LNCAP (cell line): ENCODE results near the gene PLAAT1.

ENCODE experiments used
- TF ChIP-seq, protein P1 (sequence below): fragments of 450-650 bp; IDR thresholded peaks from 2 replicates; pipeline ENCODE4 v1.5.1; 2017; ENCODE audit warnings: mild to moderate bottlenecking

Gene PLAAT1

DNA sequence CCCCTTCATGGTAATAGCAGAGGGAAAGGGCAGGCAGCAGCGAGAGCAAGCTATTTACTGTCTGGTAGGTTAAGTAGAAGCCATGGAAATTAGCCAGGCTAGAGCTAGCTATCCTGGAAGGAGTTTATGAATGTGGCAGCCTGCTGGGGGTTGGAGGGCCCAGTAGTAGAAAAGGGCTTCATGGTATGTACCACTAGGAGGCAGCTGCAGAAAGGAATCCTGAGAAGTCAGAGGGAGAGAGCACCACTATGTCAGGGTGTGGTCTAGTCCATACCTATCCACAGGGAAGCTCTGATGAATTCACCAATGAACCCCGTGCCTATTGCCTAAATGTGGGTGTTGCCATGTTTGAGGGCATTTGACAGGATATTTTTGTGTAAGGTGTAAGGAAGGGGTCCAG is 55.0 kb downstream of the PLAAT1 start:
- TF ChIP-seq, protein P1, sequence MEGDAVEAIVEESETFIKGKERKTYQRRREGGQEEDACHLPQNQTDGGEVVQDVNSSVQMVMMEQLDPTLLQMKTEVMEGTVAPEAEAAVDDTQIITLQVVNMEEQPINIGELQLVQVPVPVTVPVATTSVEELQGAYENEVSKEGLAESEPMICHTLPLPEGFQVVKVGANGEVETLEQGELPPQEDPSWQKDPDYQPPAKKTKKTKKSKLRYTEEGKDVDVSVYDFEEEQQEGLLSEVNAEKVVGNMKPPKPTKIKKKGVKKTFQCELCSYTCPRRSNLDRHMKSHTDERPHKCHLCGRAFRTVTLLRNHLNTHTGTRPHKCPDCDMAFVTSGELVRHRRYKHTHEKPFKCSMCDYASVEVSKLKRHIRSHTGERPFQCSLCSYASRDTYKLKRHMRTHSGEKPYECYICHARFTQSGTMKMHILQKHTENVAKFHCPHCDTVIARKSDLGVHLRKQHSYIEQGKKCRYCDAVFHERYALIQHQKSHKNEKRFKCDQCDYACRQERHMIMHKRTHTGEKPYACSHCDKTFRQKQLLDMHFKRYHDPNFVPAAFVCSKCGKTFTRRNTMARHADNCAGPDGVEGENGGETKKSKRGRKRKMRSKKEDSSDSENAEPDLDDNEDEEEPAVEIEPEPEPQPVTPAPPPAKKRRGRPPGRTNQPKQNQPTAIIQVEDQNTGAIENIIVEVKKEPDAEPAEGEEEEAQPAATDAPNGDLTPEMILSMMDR = no peak

DNA sequence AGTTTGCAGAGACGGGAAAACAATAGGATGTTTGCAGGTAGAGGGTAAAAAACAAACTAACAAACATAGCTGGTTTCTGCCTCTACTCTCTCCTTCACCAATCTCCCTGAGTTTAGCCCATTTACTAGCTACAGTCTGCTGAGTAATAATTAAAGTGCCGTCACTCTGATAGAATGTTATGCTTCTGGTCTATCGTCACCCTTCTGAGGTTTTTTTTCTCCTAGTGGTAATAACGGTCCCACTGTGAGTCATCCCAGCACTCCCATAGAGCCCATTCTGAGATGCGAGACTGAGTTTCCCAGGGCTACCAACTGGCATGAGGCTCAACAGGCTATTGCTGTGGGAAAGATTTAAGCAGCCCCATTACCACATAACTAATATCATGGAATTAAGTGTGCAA is 56.4 kb downstream of the PLAAT1 start:
- TF ChIP-seq, protein P1 = no peak

DNA sequence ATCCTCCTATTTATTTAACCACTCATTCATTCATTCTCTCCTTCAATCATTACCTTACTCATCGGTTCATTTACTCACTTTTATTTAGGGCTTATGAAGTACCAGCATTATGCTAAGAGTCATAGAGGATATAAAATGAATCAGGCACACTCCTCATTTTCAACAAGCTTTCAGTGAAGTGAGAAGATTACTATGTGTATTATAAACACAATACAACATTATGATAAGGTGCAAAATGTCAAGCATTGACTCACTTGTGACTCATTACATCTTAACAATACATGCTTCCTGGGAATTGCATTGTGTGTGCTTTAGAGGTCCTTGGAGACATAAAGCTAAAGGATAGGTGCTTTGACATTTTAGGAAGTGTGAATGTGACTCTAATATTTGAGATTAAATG is 60.4 kb downstream of the PLAAT1 start:
- TF ChIP-seq, protein P1 = no peak

DNA sequence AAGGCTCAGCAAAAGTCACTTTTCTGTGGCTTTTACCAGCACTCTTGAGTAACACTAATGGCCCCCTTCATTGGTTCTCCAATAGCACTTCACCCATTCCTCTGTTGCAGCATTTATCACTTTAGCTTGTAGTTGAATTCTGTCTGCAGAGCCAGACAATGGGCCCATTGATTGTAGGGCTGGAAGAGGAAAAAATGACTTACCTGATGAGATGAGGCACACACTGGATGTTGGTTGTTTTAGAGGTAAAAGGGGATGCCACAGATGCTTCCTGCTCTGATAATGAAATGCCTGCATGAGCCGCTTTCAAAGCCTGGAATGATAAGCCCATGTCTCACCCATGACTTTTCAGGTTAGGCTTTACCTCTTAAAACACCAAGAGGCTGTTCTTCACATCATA is 64.3 kb downstream of the PLAAT1 start:
- TF ChIP-seq, protein P1 = no peak

DNA sequence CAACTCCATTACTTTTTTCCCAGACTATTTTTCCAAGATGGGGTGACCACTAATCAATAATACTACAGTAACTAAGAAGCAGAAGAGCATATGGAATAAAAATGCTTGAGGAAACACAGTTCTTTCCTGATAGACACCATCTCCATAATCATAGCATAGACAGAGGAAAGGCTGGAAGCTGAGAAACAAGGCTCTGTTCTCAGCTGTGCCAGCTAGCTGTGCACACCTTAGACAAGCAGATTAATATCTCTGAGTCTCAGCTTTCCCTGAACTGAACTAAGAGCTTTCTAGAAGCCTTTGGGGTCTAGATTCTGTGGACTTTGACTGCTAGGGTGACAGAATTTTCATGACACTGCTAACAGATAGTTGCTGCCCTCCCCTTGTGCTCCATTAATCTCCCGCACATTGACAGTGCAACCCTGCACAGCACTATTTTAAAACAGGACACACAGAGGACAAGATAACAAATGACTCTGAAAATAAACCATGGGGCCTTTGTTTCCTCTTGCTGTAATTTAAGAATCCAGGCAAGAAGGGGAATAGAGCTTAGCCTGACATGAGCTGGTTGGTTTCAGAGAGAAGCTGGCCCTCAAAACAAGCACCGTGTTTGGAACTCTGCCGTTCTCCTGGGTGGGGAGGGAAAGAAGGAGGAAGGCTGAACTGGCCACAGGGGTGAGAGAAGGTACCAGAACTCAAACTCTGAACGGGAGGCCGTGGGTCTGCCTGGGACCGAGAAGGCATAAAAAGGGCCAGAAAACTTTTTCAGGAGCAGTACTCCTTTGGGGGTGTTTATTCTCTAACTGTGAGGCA is 70.1 kb downstream of the PLAAT1 start:
- TF ChIP-seq, protein P1 = no peak

DNA sequence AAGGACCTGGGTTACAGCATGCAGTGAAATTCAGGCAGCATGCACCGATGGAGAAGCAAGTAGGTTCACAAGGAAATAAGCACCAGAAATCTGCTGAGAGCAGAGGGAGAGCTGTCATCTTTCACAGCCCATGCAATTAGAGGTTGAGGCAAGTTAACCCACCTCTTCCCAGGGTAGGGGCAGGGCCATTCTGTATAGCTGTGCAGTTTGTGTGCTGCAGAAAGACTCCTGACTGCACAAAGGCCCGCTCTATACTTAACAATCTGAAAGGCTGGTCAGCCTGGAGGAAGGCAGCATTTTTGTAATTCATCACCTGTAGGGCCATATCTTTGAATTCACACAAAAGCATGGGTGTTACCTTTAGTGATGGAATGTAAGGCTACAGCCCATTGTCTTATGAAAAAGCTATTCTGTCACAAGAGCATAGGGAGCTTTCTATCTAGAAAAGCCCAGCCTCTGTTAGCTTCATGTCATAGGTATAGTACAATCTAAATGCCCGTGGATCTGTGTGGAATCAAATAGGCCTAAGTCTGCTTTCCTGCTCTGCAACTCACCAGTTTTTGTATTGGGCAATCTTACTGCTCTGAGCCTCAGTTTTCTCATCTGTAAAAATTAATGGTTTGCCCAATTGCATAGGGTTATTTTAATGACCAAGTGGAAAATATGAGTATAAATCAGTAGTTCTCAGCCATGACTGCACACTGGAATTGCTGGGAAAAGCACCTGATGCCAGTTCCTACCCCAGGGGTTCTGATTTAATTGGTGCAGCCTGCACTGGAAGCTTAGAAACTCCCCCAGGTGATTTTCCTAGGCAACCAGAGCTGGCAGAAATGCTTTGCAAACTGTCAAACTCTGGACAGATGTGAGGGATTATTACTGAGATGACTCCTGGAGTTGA is 72.3 kb downstream of the PLAAT1 start:
- TF ChIP-seq, protein P1 = no peak

DNA sequence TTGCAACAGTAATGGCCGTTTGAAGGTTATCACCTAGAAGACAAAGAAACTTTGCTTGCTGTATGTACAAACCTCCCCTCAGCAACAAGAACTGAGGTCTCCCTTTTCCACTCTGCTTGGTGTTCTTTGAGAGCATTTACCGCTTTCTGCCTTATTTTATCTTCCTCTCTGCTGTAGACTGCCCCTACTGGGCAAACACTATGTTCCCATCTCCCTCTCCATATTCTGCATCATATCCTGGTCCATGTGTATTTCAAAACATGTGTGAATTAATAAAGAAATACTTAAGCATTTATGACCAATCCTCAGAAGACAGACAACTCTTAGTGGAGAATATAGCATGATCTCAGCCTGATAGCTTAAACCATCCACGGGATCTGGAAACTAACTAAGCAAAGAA is 73.1 kb downstream of the PLAAT1 start:
- TF ChIP-seq, protein P1 = peak; percentile 10; the same call in 1 of the 2 replicates
